PC-9 (cell line): ENCODE data around the gene FBXW7. TPM values are rescaled to one million over a fixed set of nuclear protein-coding genes. Genes with fewer than 3 reads are reported as not detected.
A peak's percentile ranks its signal among the peaks of the same experiment; 100 is the strongest.

Experiments
- BruUV-seq: library from RNA; stranded (reverse); fragments of 400-500 nt; replicated peaks from 2 replicates; lab custom pipeline; 2021; lab: Mats Ljungman, UMichigan
- CTCF ChIA-PET: fragments of 300-600 bp; sonication (Branson Sonifier 250); formaldehyde crosslinking; loops from one replicate; lab custom pipeline; 2022; ENCODE audit warnings: antibody characterized with exemption; lab: Charles Lee
- POLR2A ChIA-PET: fragments of 300-600 bp; sonication (Branson Sonifier 250); formaldehyde crosslinking; loops from one replicate; lab custom pipeline; 2022; ENCODE audit warnings: antibody characterized with exemption; ENCODE audit not compliant: unreplicated experiment; lab: Charles Lee
- DNase-seq, 2 experiments: peaks; one replicate each; pipeline versions ENCODE4 v3.0.0 to v3.0.0-alpha.2; 2015 to 2022; ENCODE audit warnings: mixed read lengths in 1 of 2
- H2AFZ ChIP-seq: fragments of 200-600 bp; sonication (generic); 2 replicates; pipeline ENCODE4 v1.8.1; 2017; ENCODE audit warnings: antibody characterized with exemption
- H3F3A ChIP-seq: fragments of 200-600 bp; sonication (generic); 2 replicates; pipeline ENCODE4 v1.8.1; 2017; ENCODE audit warnings: antibody characterized with exemption, mild to moderate bottlenecking, low read depth; ENCODE audit not compliant: insufficient read depth
- H3K27ac ChIP-seq: fragments of 200-600 bp; sonication (generic); 2 replicates; pipeline ENCODE4 v1.6.1; 2016; ENCODE audit warnings: mixed run types
- H3K27me3 ChIP-seq: fragments of 200-600 bp; sonication (generic); 2 replicates; pipeline ENCODE4 v1.6.1; 2016; ENCODE audit warnings: low read depth, mixed run types; ENCODE audit not compliant: insufficient read depth
- H3K36me3 ChIP-seq: fragments of 200-600 bp; sonication (generic); 2 replicates; pipeline ENCODE4 v1.6.1; 2016; ENCODE audit warnings: low read depth, mixed run types
- H3K4me1 ChIP-seq: fragments of 200-600 bp; sonication (generic); replicated peaks from 2 replicates; pipeline ENCODE4 v1.6.1; 2016; ENCODE audit warnings: mixed run types; ENCODE audit not compliant: insufficient read depth
- H3K4me2 ChIP-seq: fragments of 200-600 bp; sonication (generic); 2 replicates; pipeline ENCODE4 v1.6.1; 2017; ENCODE audit warnings: mixed run types
- H3K4me3 ChIP-seq: fragments of 200-600 bp; sonication (generic); 2 replicates; pipeline ENCODE4 v1.6.1; 2016; ENCODE audit warnings: mixed run types
- H3K79me2 ChIP-seq: fragments of 200-600 bp; sonication (generic); 2 replicates; pipeline ENCODE4 v1.6.1; 2017; ENCODE audit warnings: low read depth, mixed run types
- H3K9me2 ChIP-seq: fragments of 200-600 bp; sonication (generic); 2 replicates; pipeline ENCODE4 v1.8.1; 2017; ENCODE audit warnings: mild to moderate bottlenecking; ENCODE audit not compliant: insufficient read depth
- H3K9me3 ChIP-seq: fragments of 200-600 bp; sonication (generic); 2 replicates; pipeline ENCODE4 v1.8.1; 2016; ENCODE audit warnings: low read depth; ENCODE audit not compliant: insufficient read depth
- H4K20me1 ChIP-seq: fragments of 200-600 bp; sonication (generic); 2 replicates; pipeline ENCODE4 v1.8.1; 2017; ENCODE audit not compliant: insufficient read depth
- EZH2 ChIP-seq: fragments of 200-600 bp; sonication (generic); IDR thresholded peaks from 2 replicates; pipeline ENCODE4 v1.8.0; 2017; ENCODE audit warnings: antibody characterized with exemption, low read depth
- intact Hi-C: fragments of 100-400 bp; cut with micrococcal nuclease; formaldehyde crosslinking; loops from one replicate; pipeline ENCODE4 v1.10.0; 2022; ENCODE audit not compliant: unreplicated experiment
- total RNA-seq: library from RNA; stranded (reverse); gene quantifications from 2 replicates; pipeline ENCODE4 v1.2.3, GENCODE V29; 2021
- TF ChIP-seq, protein P1 (sequence below): fragments of 200-600 bp; sonication (generic); conservative IDR thresholded peaks from 2 replicates; pipeline ENCODE4 v1.6.1; 2017; ENCODE audit warnings: mixed run types, antibody characterized with exemption, mild to moderate bottlenecking, moderate library complexity

FBXW7 gene
- total RNA-seq, 1 experiment from 2014 or later, result 30.2 TPM

DNA sequence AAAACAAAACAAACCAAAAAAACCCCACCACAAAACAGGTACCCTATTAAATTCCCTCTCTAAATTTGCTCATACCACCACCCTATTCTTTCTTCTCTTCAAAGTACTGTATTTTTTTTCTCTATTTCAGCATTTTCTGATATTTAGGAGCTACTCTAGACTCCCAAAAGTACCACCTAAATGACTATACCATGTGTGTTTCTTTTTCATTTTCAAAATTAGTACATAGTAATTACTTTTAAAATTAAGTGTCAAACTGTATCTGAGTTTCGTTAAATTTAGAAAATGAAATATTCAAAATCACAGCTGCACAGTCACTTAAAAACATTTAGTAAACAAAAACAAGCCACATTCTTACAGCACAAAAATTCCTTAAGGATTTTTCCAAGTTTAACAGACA, 161.7 kb downstream of the FBXW7 start:
- H3K4me3 ChIP-seq, result no peak overlapping the region
- ChIA-PET CTCF (no interaction called here), POLR2A (no interaction called here)
- H3F3A ChIP-seq, result no peaks in the 10 kb centered on the region
- no peak overlapping the region for H3K4me2 ChIP-seq
- no TSS peak for BruUV-seq
- intact Hi-C loops, result no loop called here
- TF ChIP-seq, protein P1, sequence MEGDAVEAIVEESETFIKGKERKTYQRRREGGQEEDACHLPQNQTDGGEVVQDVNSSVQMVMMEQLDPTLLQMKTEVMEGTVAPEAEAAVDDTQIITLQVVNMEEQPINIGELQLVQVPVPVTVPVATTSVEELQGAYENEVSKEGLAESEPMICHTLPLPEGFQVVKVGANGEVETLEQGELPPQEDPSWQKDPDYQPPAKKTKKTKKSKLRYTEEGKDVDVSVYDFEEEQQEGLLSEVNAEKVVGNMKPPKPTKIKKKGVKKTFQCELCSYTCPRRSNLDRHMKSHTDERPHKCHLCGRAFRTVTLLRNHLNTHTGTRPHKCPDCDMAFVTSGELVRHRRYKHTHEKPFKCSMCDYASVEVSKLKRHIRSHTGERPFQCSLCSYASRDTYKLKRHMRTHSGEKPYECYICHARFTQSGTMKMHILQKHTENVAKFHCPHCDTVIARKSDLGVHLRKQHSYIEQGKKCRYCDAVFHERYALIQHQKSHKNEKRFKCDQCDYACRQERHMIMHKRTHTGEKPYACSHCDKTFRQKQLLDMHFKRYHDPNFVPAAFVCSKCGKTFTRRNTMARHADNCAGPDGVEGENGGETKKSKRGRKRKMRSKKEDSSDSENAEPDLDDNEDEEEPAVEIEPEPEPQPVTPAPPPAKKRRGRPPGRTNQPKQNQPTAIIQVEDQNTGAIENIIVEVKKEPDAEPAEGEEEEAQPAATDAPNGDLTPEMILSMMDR, result no peak
- no peak for TF ChIP-seq EZH2
- no peaks in the 10 kb centered on the region for H3K4me1 ChIP-seq
- H3K79me2 ChIP-seq, result no peaks in the 10 kb centered on the region
- no peak overlapping the region for H2AFZ ChIP-seq
- no peaks in the 10 kb centered on the region for H3K36me3 ChIP-seq
- DNase-seq, result no peak
- H3K9me2 ChIP-seq, result no peaks in the 10 kb centered on the region
- no peak overlapping the region for H3K27ac ChIP-seq
- H4K20me1 ChIP-seq, result peaks cover 11% of the 10 kb centered on the region
- no peaks in the 10 kb centered on the region for H3K27me3 ChIP-seq
- no peaks in the 10 kb centered on the region for H3K9me3 ChIP-seq

DNA sequence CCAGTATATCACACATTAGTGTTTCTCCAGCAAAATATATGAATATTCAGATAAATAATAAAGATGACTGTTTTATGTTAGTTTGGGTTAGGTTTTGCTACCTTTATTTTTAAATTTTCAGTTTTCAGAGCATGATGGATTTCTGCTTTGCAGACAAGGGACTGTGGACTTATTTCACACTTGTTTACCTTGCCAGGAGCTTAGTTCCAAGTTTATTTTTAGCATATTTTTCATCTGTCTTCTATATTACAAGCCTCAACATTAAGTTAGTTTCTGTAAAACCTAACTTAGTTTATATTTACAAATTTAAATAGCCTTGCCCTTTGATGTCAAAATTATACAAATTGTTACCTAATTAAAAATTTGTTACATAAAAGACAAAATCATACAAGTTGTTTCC, 163.4 kb downstream of the FBXW7 start:
- no peaks in the 10 kb centered on the region for H3K9me2 ChIP-seq
- intact Hi-C loops, result no loop called here
- H2AFZ ChIP-seq, result no peak overlapping the region
- TF ChIP-seq, protein P1, result no peak
- TF ChIP-seq EZH2, result no peak
- no peaks in the 10 kb centered on the region for H3K36me3 ChIP-seq
- no peaks in the 10 kb centered on the region for H3F3A ChIP-seq
- no peak for DNase-seq
- H3K27me3 ChIP-seq, result no peaks in the 10 kb centered on the region
- H3K27ac ChIP-seq, result no peak overlapping the region
- no peak overlapping the region for H3K4me3 ChIP-seq
- H3K9me3 ChIP-seq, result no peaks in the 10 kb centered on the region
- no peak overlapping the region for H3K4me2 ChIP-seq
- no TSS peak for BruUV-seq
- peaks cover 11% of the 10 kb centered on the region for H4K20me1 ChIP-seq
- no peaks in the 10 kb centered on the region for H3K79me2 ChIP-seq
- ChIA-PET POLR2A (no interaction called here), CTCF (interaction anchor here (0.5 kb wide), 1 partner anchor 1506 kb away, joined by 6 read pairs; no protein-coding TSS in a partner anchor)
- no peaks in the 10 kb centered on the region for H3K4me1 ChIP-seq

DNA sequence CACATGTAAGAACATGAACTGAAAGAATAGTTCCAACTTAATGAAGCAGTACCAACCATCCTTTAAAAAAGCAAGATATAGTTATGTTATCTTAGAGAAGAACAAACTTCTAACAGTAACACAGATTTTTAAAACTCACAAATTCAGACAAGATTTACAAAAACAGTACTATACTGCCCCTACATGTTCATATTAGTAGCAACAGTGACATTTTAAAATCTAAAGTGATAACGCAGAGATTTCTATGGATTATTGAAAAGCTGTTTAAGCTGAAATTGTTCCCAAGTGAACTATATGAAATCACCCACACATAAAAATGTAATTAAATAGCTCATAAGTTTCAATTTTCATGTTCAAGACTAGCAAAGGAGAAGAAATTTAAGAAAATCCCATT, 166.0 kb downstream of the FBXW7 start:
- intact Hi-C loops, result no loop called here
- Histone ChIP-seq H3K4me3 (no peak overlapping the region), H3F3A (no peaks in the 10 kb centered on the region), H3K27ac (no peak overlapping the region), H4K20me1 (peaks cover 11% of the 10 kb centered on the region; the same call in 1 of the 2 replicates), H3K4me2 (no peak overlapping the region), H3K4me1 (no peaks in the 10 kb centered on the region), H3K9me3 (no peaks in the 10 kb centered on the region), H3K36me3 (no peaks in the 10 kb centered on the region), H3K79me2 (no peaks in the 10 kb centered on the region), H2AFZ (no peak overlapping the region), H3K9me2 (no peaks in the 10 kb centered on the region), H3K27me3 (no peaks in the 10 kb centered on the region)
- POLR2A ChIA-PET, result no interaction called here
- no peak for TF ChIP-seq EZH2
- TF ChIP-seq, protein P1, result peak; percentile 51; the same call in 1 of the 2 replicates
- DNase-seq, result no peak
- CTCF ChIA-PET, result no interaction called here
- BruUV-seq, result no TSS peak
